ENCODE measurements around the gene CYP2A6.
"Not testable (repeated sequence)": the region's sequence is repeated elsewhere in the genome, so short reads cannot be mapped to it uniquely, and the experiment has no call there.

Gene CYP2A6

GRCh38 chr19:40824916-40825315 lies 25.3 kb downstream of the CYP2A6 start:
- H3K27ac ChIP-seq (ENCODE audit: low read depth, low read length, poor library complexity, severe bottlenecking); H3K4me2 ChIP-seq (ENCODE audit: low read length); H3K27me3 ChIP-seq (ENCODE audit: insufficient read depth, low read length); H3K9me3 ChIP-seq (ENCODE audit: low read length); H3K9ac ChIP-seq (ENCODE audit: low read length); H2AFZ ChIP-seq (ENCODE audit: low read length); H3K79me2 ChIP-seq (ENCODE audit: insufficient read depth, low read length); H4K20me1 ChIP-seq (ENCODE audit: insufficient read depth, low read length); H3F3A ChIP-seq (ENCODE audit: insufficient read depth, low read length); H3K36me3 ChIP-seq (ENCODE audit: insufficient read depth, low read length); H3K9me2 ChIP-seq (ENCODE audit: low read depth, low read length); H3K4me3 ChIP-seq (ENCODE audit: low read depth, low read length, poor library complexity, severe bottlenecking): not testable (repeated sequence)
- H3K4me1 ChIP-seq (ENCODE audit: insufficient read depth, low read length, severe bottlenecking): peaks cover 11% of the 10 kb centered on the region

DNA sequence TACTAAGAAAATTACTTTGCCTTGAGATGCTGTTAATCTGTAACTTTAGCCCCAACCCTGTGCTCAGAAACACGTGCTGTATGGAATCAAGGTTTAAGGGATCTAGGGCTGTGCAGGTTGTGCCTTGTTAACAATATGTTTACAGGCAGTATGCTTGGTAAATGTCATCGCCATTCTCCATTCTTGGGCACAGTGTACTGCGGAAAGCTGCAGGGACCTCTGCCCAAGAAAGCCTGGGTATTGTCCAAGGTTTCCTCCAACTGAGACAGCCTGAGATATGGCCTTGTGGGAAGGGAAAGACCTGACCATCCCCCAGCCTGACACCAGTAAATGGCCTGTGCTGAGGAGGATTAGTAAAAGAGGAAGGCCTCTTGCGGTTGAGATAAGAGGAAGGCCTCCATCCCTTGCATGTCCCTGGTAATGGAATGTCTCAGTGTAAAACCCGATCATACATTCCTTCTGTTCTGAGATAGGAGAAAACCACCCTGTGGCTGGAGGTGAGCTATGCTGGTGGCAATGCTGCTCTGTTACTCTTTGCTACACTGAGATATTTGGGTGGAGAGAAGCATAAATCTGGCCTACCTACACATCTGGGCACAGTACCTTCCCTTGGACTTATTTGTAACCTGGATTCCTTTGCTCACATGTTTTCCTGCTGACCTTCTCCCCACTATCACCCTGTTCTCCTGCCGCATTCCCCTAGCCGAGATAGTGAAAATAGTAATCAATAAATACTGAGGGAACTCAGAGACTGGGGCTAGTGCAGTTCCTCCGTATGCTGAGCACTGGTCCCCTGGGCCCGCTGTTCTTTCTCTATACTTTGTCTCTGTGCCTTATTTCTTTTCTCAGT lies 27.3 kb downstream of the CYP2A6 start:
- H3K9me2 ChIP-seq (ENCODE audit: low read depth, low read length): not testable (repeated sequence)

DNA sequence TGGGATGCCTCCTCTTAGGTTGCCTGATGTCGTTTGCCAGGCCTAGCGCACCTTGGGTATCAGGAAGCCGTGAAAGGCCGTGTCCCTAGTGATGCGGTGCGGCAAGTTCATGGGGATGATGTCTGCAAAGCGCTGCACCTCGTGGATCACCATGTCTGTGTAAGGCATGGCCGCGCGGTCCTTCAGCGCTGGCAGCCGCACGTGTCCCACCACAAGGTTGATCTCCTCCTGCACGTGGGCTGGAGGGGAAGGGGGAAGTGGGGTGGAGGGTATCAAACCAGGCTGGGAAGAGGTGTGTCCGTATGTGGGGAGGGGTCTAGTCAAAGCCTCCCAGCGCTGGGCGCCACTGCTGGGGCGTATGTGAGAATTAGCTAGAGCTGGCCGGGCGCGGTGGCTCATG lies 28.1 kb downstream of the CYP2A6 start:
- H3K4me2 ChIP-seq (ENCODE audit: low read length): no peak overlapping the region
- peaks cover 11% of the 10 kb centered on the region for H3K4me1 ChIP-seq (ENCODE audit: insufficient read depth, low read length, severe bottlenecking)
- no peak overlapping the region for H3K4me3 ChIP-seq (ENCODE audit: low read depth, low read length, poor library complexity, severe bottlenecking)
- TF ChIP-seq EZH2 (IDR thresholded peaks at IDR 0.05; ENCODE audit: borderline replicate concordance, low read length): no peak
- TF ChIP-seq CTCF (IDR thresholded peaks at IDR 0.05; ENCODE audit: low read length): no peak
- H4K20me1 ChIP-seq (ENCODE audit: insufficient read depth, low read length): no peaks in the 10 kb centered on the region
- H3K36me3 ChIP-seq (ENCODE audit: insufficient read depth, low read length): peaks cover 5% of the 10 kb centered on the region
- no peaks in the 10 kb centered on the region for H3K27me3 ChIP-seq (ENCODE audit: insufficient read depth, low read length)
- H3K9me3 ChIP-seq (ENCODE audit: low read length): no peaks in the 10 kb centered on the region
- H3K79me2 ChIP-seq (ENCODE audit: insufficient read depth, low read length): no peaks in the 10 kb centered on the region
- no peaks in the 10 kb centered on the region for H3K9me2 ChIP-seq (ENCODE audit: low read depth, low read length)
- H3K27ac ChIP-seq (ENCODE audit: low read depth, low read length, poor library complexity, severe bottlenecking): no peak overlapping the region
- H2AFZ ChIP-seq (ENCODE audit: low read length): no peak overlapping the region
- no peaks in the 10 kb centered on the region for H3F3A ChIP-seq (ENCODE audit: insufficient read depth, low read length)
- H3K9ac ChIP-seq (ENCODE audit: low read length): no peak overlapping the region

More for the DNA sequence above, 27.3 kb downstream of the CYP2A6 start:
- H3K9ac ChIP-seq (ENCODE audit: low read length); H3K36me3 ChIP-seq (ENCODE audit: insufficient read depth, low read length); H3K27ac ChIP-seq (ENCODE audit: low read depth, low read length, poor library complexity, severe bottlenecking); H3K27me3 ChIP-seq (ENCODE audit: insufficient read depth, low read length); H3K4me2 ChIP-seq (ENCODE audit: low read length); H3K79me2 ChIP-seq (ENCODE audit: insufficient read depth, low read length); H2AFZ ChIP-seq (ENCODE audit: low read length); H3F3A ChIP-seq (ENCODE audit: insufficient read depth, low read length); H3K9me3 ChIP-seq (ENCODE audit: low read length); H3K4me3 ChIP-seq (ENCODE audit: low read depth, low read length, poor library complexity, severe bottlenecking); H4K20me1 ChIP-seq (ENCODE audit: insufficient read depth, low read length): not testable (repeated sequence)
- peaks cover 11% of the 10 kb centered on the region for H3K4me1 ChIP-seq (ENCODE audit: insufficient read depth, low read length, severe bottlenecking)

GRCh38 chr19:40819479-40820234 lies 30.6 kb downstream of the CYP2A6 start:
- peaks cover 11% of the 10 kb centered on the region for H3K4me1 ChIP-seq (ENCODE audit: insufficient read depth, low read length, severe bottlenecking)
- not testable (repeated sequence) for H3K9me2 ChIP-seq (ENCODE audit: low read depth, low read length); H3K9me3 ChIP-seq (ENCODE audit: low read length); H3K36me3 ChIP-seq (ENCODE audit: insufficient read depth, low read length); H3K27me3 ChIP-seq (ENCODE audit: insufficient read depth, low read length); H3K4me3 ChIP-seq (ENCODE audit: low read depth, low read length, poor library complexity, severe bottlenecking); H4K20me1 ChIP-seq (ENCODE audit: insufficient read depth, low read length); H2AFZ ChIP-seq (ENCODE audit: low read length); H3K79me2 ChIP-seq (ENCODE audit: insufficient read depth, low read length); H3K9ac ChIP-seq (ENCODE audit: low read length); H3K27ac ChIP-seq (ENCODE audit: low read depth, low read length, poor library complexity, severe bottlenecking); H3F3A ChIP-seq (ENCODE audit: insufficient read depth, low read length); H3K4me2 ChIP-seq (ENCODE audit: low read length)
- TF ChIP-seq CTCF (IDR thresholded peaks at IDR 0.05; ENCODE audit: low read length): peak; percentile 46
